GM12801 (cell line): ENCODE measurements around the gene FAM50A.

Experiments used
- CTCF ChIP-seq: IDR thresholded peaks from one replicate; pipeline ENCODE4 v1.5.1; 2011; ENCODE audit warnings: control low read depth; ENCODE audit not compliant: insufficient read length; ENCODE audit errors: extremely low read depth

The FAM50A gene

GRCh38 chrX:154470914-154471568 lies 27.1 kb downstream of the FAM50A start:
- TF ChIP-seq CTCF, result no peak

GRCh38 chrX:154471839-154472684 lies 28.1 kb downstream of the FAM50A start:
- no peak for TF ChIP-seq CTCF

- no peak for TF ChIP-seq CTCF
These were observed 29.0 kb downstream of the FAM50A start for GRCh38 chrX:154472685-154473632.

GRCh38 chrX:154473683-154474082 lies 29.7 kb downstream of the FAM50A start:
- TF ChIP-seq CTCF, result no peak

DNA sequence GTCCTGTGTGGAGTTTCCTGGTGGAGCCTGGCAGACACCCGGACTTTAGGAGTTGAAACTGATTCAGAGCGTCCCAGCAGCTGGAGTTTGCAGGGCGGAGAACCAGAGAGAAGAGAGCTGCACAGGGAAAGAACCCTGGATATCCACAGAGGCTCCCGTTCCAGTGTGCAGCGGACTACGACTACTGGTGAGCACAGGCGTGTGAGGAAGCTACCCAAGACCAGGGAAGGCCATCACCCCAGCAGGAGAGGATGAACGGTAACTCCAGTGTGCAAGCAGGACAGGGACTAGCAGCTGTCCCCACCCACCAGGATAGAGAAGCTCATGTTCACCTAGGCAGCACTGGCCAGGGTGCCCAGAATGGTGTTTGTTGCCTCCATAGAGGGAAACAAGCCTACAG lies 32.9 kb downstream of the FAM50A start:
- no peak for TF ChIP-seq CTCF

DNA sequence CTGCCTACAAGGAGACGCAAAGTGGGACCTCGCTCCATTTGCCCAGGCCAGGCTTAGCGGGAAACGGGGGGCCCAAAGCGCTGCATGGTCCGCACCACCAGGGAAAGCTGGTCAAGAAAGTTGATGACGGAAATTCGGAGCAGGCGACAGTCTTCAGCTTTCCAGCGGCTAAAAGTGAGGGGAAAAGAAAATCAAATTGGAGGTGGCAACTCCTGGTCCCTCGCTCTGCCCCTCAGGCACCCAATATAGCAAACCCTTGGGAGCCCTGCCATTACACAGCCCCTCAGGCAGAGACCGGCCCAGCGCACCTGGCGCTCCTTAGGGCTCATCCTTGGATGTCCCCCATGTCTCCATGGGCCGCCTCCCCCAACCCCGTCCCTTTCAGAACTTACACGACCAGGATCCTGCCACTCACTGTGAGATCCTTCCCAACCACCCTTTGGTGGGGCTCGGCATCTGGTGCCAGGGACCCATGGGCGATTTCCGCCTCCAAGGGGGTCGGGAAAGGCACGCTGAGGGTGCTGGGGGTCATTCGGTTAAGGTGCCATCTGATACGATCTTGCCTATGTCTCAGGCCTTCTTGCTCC lies 34.0 kb downstream of the FAM50A start:
- no peak for TF ChIP-seq CTCF
